ENCODE data around the gene RBFOX2. TPM values are rescaled to one million over a fixed set of nuclear protein-coding genes. Genes with fewer than 3 reads are reported as not detected.

RBFOX2 gene
- total and polyA plus RNA-seq, 2 donors (not counting 3 experiments of a cell fraction or from before 2014, with no cell fraction given): 125 to 142 TPM

GRCh38 chr22:35721960-35722359 lies 306.7 kb downstream of the RBFOX2 start:
- no peaks in the 10 kb centered on the region for H3K36me3 ChIP-seq (ENCODE audit: control insufficient read depth in 2 of 2, extremely low read depth in 1 of 2, insufficient read depth in 2 of 2, low read length in 2 of 2)
- H3K4me3 ChIP-seq (replicated peaks in 1 of 3; ENCODE audit: insufficient read depth in 1 of 3, low read depth in 1 of 3, low read length in 3 of 3): no peak overlapping the region
- H3K79me2 ChIP-seq (ENCODE audit: control insufficient read depth, insufficient read depth, low read length): no peaks in the 10 kb centered on the region
- FAIRE-seq: no peak
- H3K27ac ChIP-seq (ENCODE audit: insufficient read depth, low read depth, low read length): no peak overlapping the region
- BruUV-seq (replicated peaks): no TSS peak
- TF ChIP-seq JUN (IDR thresholded peaks at IDR 0.05; ENCODE audit: borderline replicate concordance, insufficient read depth, insufficient read length, low read depth) (no peak), POLR2AphosphoS5 (IDR thresholded peaks at IDR 0.05; ENCODE audit: insufficient read depth, low read depth, low read length) (no peak), FOS (IDR thresholded peaks at IDR 0.05; ENCODE audit: borderline replicate concordance, insufficient read depth, low read length) (no peak), POLR2A (IDR thresholded peaks at IDR 0.05; ENCODE audit: low read depth, low read length) (no peak), GATA2 (IDR thresholded peaks at IDR 0.05; ENCODE audit: insufficient read depth, insufficient read length, low read depth, low read length) (no peak), MAX (IDR thresholded peaks at IDR 0.05; ENCODE audit: insufficient read depth, insufficient read length) (no peak), EZH2 (IDR thresholded peaks at IDR 0.05; ENCODE audit: borderline replicate concordance, low read depth, low read length, severe bottlenecking) (no peak)
- TF ChIP-seq, protein P1, sequence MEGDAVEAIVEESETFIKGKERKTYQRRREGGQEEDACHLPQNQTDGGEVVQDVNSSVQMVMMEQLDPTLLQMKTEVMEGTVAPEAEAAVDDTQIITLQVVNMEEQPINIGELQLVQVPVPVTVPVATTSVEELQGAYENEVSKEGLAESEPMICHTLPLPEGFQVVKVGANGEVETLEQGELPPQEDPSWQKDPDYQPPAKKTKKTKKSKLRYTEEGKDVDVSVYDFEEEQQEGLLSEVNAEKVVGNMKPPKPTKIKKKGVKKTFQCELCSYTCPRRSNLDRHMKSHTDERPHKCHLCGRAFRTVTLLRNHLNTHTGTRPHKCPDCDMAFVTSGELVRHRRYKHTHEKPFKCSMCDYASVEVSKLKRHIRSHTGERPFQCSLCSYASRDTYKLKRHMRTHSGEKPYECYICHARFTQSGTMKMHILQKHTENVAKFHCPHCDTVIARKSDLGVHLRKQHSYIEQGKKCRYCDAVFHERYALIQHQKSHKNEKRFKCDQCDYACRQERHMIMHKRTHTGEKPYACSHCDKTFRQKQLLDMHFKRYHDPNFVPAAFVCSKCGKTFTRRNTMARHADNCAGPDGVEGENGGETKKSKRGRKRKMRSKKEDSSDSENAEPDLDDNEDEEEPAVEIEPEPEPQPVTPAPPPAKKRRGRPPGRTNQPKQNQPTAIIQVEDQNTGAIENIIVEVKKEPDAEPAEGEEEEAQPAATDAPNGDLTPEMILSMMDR (IDR thresholded peaks at IDR 0.05; ENCODE audit: extremely low read depth in 1 of 2, insufficient read depth in 1 of 2, low read depth in 1 of 2, low read length in 2 of 2): no peak
- H3K9me3 ChIP-seq (replicated peaks; ENCODE audit: control insufficient read depth, insufficient read depth, low read length): no peaks in the 10 kb centered on the region
- no peak overlapping the region for H3K9ac ChIP-seq (replicated peaks; ENCODE audit: extremely low read depth, insufficient read depth, low read length)
- ChIA-PET POLR2A (no interaction called here), CTCF (interaction anchor here (0.9 kb wide), 1 partner anchor 38 kb away, joined by 3 read pairs; no protein-coding TSS in a partner anchor)
- H2AFZ ChIP-seq (ENCODE audit: low read depth, low read length): no peak overlapping the region
- intact Hi-C loops (cut with micrococcal nuclease): no loop called here
- no peak overlapping the region for H3K4me2 ChIP-seq (ENCODE audit: insufficient read depth, low read length)
- no peaks in the 10 kb centered on the region for H3K27me3 ChIP-seq (ENCODE audit: control insufficient read depth in 2 of 2, insufficient read depth in 2 of 2, low read length in 2 of 2)
- H3K9me1 ChIP-seq (replicated peaks; ENCODE audit: control insufficient read depth, extremely low read depth, insufficient read depth, low read length): no peaks in the 10 kb centered on the region
- dilution Hi-C loops (cut with MboI; ENCODE audit: extremely low pct_ligation_motif_present, low sequenced_read_pairs): no loop called here
- no peaks in the 10 kb centered on the region for H3K4me1 ChIP-seq (ENCODE audit: control insufficient read depth, extremely low read depth, insufficient read depth, low read length)
- no peak for DNase-seq (ENCODE audit: low read depth, low spot score)
- H4K20me1 ChIP-seq (replicated peaks; ENCODE audit: control insufficient read depth, extremely low read depth, insufficient read depth, low read length): no peaks in the 10 kb centered on the region
